Left forelimb (tissue), 1 donor: ENCODE data around the gene TRNAU1AP.
A peak's percentile ranks its signal among the peaks of the same experiment; 100 is the strongest.
"Not testable (repeated sequence)": the region's sequence is repeated elsewhere in the genome, so short reads cannot be mapped to it uniquely, and the experiment has no call there.

ENCODE experiments used
- DNase-seq: peaks from one replicate; pipeline ENCODE4 v3.0.0-alpha.2; 2018; ENCODE audit warnings: low spot score

TRNAU1AP gene

GRCh38 chr1:28552758-28553663 is at the start of gene TRNAU1AP:
Gene TRNAU1AP, plus strand, starts transcription at chr1:28553085. Its CDS starts 26 bp downstream, at chr1:28553111.
- DNase-seq, result peak; percentile 97

GRCh38 chr1:28503117-28503516 is 49.8 kb upstream of the TRNAU1AP start:
- no peak for DNase-seq

GRCh38 chr1:28505406-28506187 is 47.3 kb upstream of the TRNAU1AP start, which contains the start of gene RCC1:
Gene RCC1, plus strand, starts transcription at chr1:28506043. Its CDS starts 23,824 bp downstream, at chr1:28529867.
- DNase-seq, result peak; percentile 96

- DNase-seq, result no peak
Observed at GRCh38 chr1:28506907-28507246, 46.0 kb upstream of the TRNAU1AP start.

GRCh38 chr1:28507247-28507645 is 45.6 kb upstream of the TRNAU1AP start:
- DNase-seq, result no peak

- DNase-seq, result no peak
Observed at GRCh38 chr1:28507646-28508434, 45.0 kb upstream of the TRNAU1AP start.

GRCh38 chr1:28508435-28508754 is 44.5 kb upstream of the TRNAU1AP start:
- DNase-seq, result no peak

- no peak for DNase-seq
Observed at GRCh38 chr1:28509705-28510272, 43.1 kb upstream of the TRNAU1AP start.

- DNase-seq, result no peak
Observed at GRCh38 chr1:28510273-28510969, 42.5 kb upstream of the TRNAU1AP start.

- DNase-seq, result no peak
Observed at GRCh38 chr1:28510970-28511440, 41.9 kb upstream of the TRNAU1AP start.

- DNase-seq, result no peak
Observed at GRCh38 chr1:28512058-28512611, 40.8 kb upstream of the TRNAU1AP start.

GRCh38 chr1:28514445-28514933 is 38.4 kb upstream of the TRNAU1AP start:
- not testable (repeated sequence) for DNase-seq

GRCh38 chr1:28516518-28516956 is 36.3 kb upstream of the TRNAU1AP start:
- DNase-seq, result no peak

- no peak for DNase-seq
Observed at GRCh38 chr1:28517649-28517999, 35.3 kb upstream of the TRNAU1AP start.

GRCh38 chr1:28518000-28518744 is 34.7 kb upstream of the TRNAU1AP start:
- DNase-seq, result peak; percentile 94

GRCh38 chr1:28518745-28519341 is 34.0 kb upstream of the TRNAU1AP start:
- no peak for DNase-seq

GRCh38 chr1:28519946-28520725 is 32.7 kb upstream of the TRNAU1AP start:
- DNase-seq, result no peak

GRCh38 chr1:28520796-28521195 is 32.1 kb upstream of the TRNAU1AP start:
- DNase-seq, result not testable (repeated sequence)
